Prostate gland (tissue), 2 donors: ENCODE results near the gene MAT2B. TPM values are rescaled to one million over a fixed set of nuclear protein-coding genes. Genes with fewer than 3 reads are reported as not detected.

ENCODE experiments used
- DNase-seq: peaks from one replicate; pipeline ENCODE4 v3.0.0-alpha.2; 2019; ENCODE audit warnings: low spot score
- H3K27ac ChIP-seq, 2 donors: fragments of 200-600 bp; sonication (generic); 2 replicates each; pipeline ENCODE4 v1.5.1; 2017 to 2019
- H3K27me3 ChIP-seq: fragments of 200-600 bp; sonication (generic); replicated peaks from 2 replicates; pipeline ENCODE4 v1.5.1; 2019; ENCODE audit not compliant: insufficient read depth
- H3K36me3 ChIP-seq, 2 donors: fragments of 200-600 bp; sonication (generic); 1 replicate in 1 of 2; 2 replicates in 1 of 2; pipeline versions ENCODE4 v1.5.1 to v1.8.1; 2017 to 2019
- H3K4me1 ChIP-seq: fragments of 200-600 bp; sonication (generic); replicated peaks from 2 replicates; pipeline ENCODE4 v1.5.1; 2019
- H3K4me3 ChIP-seq, 2 donors: fragments of 200-600 bp; sonication (generic); 2 replicates each; pipeline ENCODE4 v1.5.1; 2017 to 2019
- H3K9me3 ChIP-seq: fragments of 200-600 bp; sonication (generic); 2 replicates; pipeline ENCODE4 v1.5.1; 2017
- CTCF ChIP-seq, 4 experiments: fragments of 200-600 bp in 2 of 4; fragments of 450-650 bp in 2 of 4; sonication (generic) in 2 of 4; IDR thresholded peaks; 1 replicate in 3 of 4; 2 replicates in 1 of 4; pipeline ENCODE4 v1.5.1; 2016 to 2019; ENCODE audit warnings: antibody characterized with exemption in 4 of 4, mild to moderate bottlenecking in 2 of 4, moderate library complexity in 2 of 4
- POLR2A ChIP-seq: fragments of 450-650 bp; IDR thresholded peaks from one replicate; pipeline ENCODE4 v1.6.1; 2016; ENCODE audit warnings: antibody characterized with exemption, mild to moderate bottlenecking
- POLR2AphosphoS5 ChIP-seq: sonication (generic); formaldehyde crosslinking; IDR thresholded peaks from one replicate; pipeline ENCODE4 v1.6.1; 2017; ENCODE audit warnings: antibody characterized with exemption
- WGBS: methylation state at CpG from one replicate; pipeline ENCODE4 v1.1.5; 2018; 5-methylcytosine and 5-hydroxymethylcytosine counted together
- intact Hi-C: fragments of 100-400 bp; cut with DNase I; formaldehyde crosslinking; loops from one replicate; pipeline ENCODE4 v1.14.2; 2022
- total RNA-seq, 2 donors: library from RNA; depleted of rRNA; stranded (reverse); fragments of >200 nt; gene quantifications; one replicate each; pipeline ENCODE4 v1.1.0, GENCODE V29; 2016

MAT2B gene
- total RNA-seq, 2 donors from 2014 or later = 53.9 to 68.5 TPM

DNA sequence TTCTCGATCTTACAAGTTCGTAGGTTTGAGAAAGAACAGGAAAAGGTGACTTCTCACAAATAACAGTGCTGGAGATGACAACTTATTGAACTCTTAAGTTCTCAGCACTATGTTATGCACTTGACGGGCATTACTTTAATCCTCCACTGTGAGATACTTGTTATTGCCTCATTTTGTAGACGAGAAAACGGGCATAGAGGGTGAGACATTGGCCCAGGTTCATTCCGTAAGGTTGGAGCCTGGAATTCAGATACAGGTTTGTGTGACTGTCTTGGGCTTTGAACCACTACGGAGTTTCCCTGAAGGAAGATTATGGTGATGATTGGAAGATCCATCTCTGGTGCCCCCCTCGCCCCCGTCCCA, 657 bp downstream of the MAT2B start:
- no peaks in the 10 kb centered on the region for H3K9me3 ChIP-seq
- peak overlapping the region; percentile 97 to 99 for H3K27ac ChIP-seq
- H3K4me3 ChIP-seq = peak overlapping the region; percentile 81 to 90
- TF ChIP-seq CTCF (IDR thresholded peaks at IDR 0.05) = no peak
- TF ChIP-seq POLR2AphosphoS5 = no peak
- TF ChIP-seq POLR2A = no peak
- intact Hi-C loops = no loop called here
- no peak for DNase-seq
- peaks cover 10% of the 10 kb centered on the region for H3K4me1 ChIP-seq
- H3K27me3 ChIP-seq = no peaks in the 10 kb centered on the region
- 0% methylated on average over 9 of the region's 9 CpGs for WGBS
- H3K36me3 ChIP-seq = no peaks in the 10 kb centered on the region

DNA sequence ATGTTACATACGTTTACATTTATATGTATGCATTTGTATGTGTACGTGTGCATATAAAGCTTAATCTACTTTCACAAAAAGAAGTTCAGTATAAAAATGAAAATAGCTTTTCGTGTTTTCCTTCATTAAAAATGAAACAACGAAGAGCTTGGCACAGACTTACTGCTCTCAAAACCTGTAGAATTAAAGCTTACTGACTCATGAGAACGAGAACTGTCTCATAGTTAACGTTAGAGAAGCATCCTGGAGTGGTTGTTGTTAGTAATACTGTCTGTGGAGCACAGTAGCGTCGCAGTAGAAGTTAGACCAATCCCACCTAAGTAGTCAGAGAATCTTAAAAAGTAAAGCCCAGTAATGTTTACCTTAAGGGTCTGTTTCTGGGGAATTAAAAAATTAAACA, 1.3 kb downstream of the MAT2B start:
- DNase-seq = no peak
- 3% methylated on average over 8 of the region's 8 CpGs for WGBS
- Histone ChIP-seq H3K27me3 (no peaks in the 10 kb centered on the region), H3K9me3 (no peaks in the 10 kb centered on the region), H3K4me1 (peaks cover 10% of the 10 kb centered on the region), H3K4me3 (peak overlapping the region; percentile 81 to 90), H3K36me3 (no peaks in the 10 kb centered on the region), H3K27ac (peak overlapping the region; percentile 97 to 99)
- no peak for TF ChIP-seq POLR2A
- TF ChIP-seq POLR2AphosphoS5 = no peak
- no peak for TF ChIP-seq CTCF (IDR thresholded peaks at IDR 0.05)
- intact Hi-C loops = no loop called here

GRCh38 chr5:163508753-163509152, 3.3 kb downstream of the MAT2B start:
- Histone ChIP-seq H3K9me3 (no peaks in the 10 kb centered on the region), H3K4me1 (peaks cover 10% of the 10 kb centered on the region), H3K27me3 (no peaks in the 10 kb centered on the region), H3K36me3 (peaks cover 0 to under 1% of the 10 kb centered on the region in 2 donors), H3K4me3 (peak overlapping the region in 1 of 2 donors; percentile 2), H3K27ac (peak overlapping the region; percentile 54 to 70)
- 19% methylated on average over 5 of the region's 5 CpGs for WGBS
- intact Hi-C loops = no loop called here
- no peak for TF ChIP-seq POLR2A
- no peak for TF ChIP-seq POLR2AphosphoS5
- no peak for TF ChIP-seq CTCF (IDR thresholded peaks at IDR 0.05)
- DNase-seq = no peak

DNA sequence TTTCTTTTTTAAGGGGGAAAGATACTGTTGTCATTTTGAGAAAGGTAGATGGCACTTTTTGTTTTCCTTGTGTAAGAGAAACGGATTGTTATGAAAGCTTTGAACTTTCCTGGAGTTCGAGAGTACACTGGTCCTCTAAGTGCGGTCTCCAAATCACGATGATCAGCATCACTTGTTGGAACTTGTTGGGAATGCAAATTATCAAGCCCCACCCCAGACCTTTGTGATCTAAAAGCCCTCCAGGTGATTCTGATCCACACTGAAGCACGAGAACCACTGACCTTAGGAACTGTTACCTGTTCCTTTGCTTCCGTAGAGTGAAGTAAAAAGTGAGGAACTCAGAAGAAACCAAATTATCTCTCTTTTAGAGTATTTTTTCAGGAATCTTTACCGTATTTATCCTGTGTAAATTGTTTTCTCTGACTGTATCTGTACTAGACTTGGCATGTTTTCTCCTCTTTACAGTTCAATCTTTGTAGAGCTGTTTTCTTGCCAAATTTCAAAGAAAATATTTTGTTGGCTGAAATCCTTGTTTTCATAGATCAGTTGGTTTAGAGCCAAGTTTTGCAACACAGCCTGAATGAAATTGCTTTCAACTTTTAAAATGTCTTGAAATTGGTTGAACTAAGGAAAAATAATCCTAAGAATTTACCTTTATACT, 4.0 kb downstream of the MAT2B start:
- H3K36me3 ChIP-seq = peaks cover 0 to 3% of the 10 kb centered on the region in 2 donors
- peak; percentile 38 for DNase-seq
- H3K9me3 ChIP-seq = no peaks in the 10 kb centered on the region
- H3K4me1 ChIP-seq = peaks cover 10% of the 10 kb centered on the region
- intact Hi-C loops = no loop called here
- peak overlapping the region; percentile 54 to 70 for H3K27ac ChIP-seq
- H3K27me3 ChIP-seq = no peaks in the 10 kb centered on the region
- WGBS = 8% methylated on average over 7 of the region's 7 CpGs
- peak overlapping the region; percentile 2 to 4 for H3K4me3 ChIP-seq
- no peak for TF ChIP-seq CTCF (IDR thresholded peaks at IDR 0.05)
- TF ChIP-seq POLR2AphosphoS5 = peak; percentile 42

GRCh38 chr5:163512526-163512925, 7.1 kb downstream of the MAT2B start:
- no peak for DNase-seq
- 91% methylated on average over 5 of the region's 5 CpGs for WGBS
- no peaks in the 10 kb centered on the region for H3K27me3 ChIP-seq
- H3K36me3 ChIP-seq = peaks cover 3 to 11% of the 10 kb centered on the region in 2 donors
- H3K9me3 ChIP-seq = no peaks in the 10 kb centered on the region
- H3K27ac ChIP-seq = no peak overlapping the region
- no peak overlapping the region for H3K4me3 ChIP-seq
- peaks cover 7% of the 10 kb centered on the region for H3K4me1 ChIP-seq
- TF ChIP-seq POLR2AphosphoS5 = no peak
- no peak for TF ChIP-seq CTCF (IDR thresholded peaks at IDR 0.05)
- no peak for TF ChIP-seq POLR2A
- intact Hi-C loops = no loop called here
